ENCODE measurements around the gene TARS2. TPM values are rescaled to one million over a fixed set of nuclear protein-coding genes. Genes with fewer than 3 reads are reported as not detected.

TARS2 gene
- total and polyA plus RNA-seq, 2 of the 13 experiments (the other 11 are each of a cell fraction or from before 2014, with no cell fraction given): 21.3 to 22.8 TPM

- TF ChIP-seq, protein P1, sequence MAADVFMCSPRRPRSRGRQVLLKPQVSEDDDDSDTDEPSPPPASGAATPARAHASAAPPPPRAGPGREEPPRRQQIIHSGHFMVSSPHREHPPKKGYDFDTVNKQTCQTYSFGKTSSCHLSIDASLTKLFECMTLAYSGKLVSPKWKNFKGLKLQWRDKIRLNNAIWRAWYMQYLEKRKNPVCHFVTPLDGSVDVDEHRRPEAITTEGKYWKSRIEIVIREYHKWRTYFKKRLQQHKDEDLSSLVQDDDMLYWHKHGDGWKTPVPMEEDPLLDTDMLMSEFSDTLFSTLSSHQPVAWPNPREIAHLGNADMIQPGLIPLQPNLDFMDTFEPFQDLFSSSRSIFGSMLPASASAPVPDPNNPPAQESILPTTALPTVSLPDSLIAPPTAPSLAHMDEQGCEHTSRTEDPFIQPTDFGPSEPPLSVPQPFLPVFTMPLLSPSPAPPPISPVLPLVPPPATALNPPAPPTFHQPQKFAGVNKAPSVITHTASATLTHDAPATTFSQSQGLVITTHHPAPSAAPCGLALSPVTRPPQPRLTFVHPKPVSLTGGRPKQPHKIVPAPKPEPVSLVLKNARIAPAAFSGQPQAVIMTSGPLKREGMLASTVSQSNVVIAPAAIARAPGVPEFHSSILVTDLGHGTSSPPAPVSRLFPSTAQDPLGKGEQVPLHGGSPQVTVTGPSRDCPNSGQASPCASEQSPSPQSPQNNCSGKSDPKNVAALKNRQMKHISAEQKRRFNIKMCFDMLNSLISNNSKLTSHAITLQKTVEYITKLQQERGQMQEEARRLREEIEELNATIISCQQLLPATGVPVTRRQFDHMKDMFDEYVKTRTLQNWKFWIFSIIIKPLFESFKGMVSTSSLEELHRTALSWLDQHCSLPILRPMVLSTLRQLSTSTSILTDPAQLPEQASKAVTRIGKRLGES (CRISPR knock-in tag; IDR thresholded peaks at IDR 0.05; ENCODE audit: borderline replicate concordance): no peak
- TF ChIP-seq SALL2 (CRISPR knock-in tag; IDR thresholded peaks at IDR 0.05): peak; percentile 72
- TF ChIP-seq ZNF33A (CRISPR knock-in tag; IDR thresholded peaks at IDR 0.05; ENCODE audit: borderline replicate concordance): no peak
- TF ChIP-seq ZNF547 (CRISPR knock-in tag; IDR thresholded peaks at IDR 0.05): peak; percentile 55
- TF ChIP-seq, protein P2, sequence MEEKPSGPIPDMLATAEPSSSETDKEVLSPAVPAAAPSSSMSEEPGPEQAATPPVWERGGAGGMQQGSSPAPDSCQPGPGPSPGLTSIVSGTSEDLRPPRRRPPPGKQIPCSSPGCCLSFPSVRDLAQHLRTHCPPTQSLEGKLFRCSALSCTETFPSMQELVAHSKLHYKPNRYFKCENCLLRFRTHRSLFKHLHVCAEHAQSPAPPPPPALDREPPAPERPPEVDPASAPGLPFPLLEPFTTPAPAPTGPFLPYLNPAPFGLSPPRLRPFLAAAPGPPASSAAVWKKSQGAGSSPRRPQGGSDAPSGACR (CRISPR knock-in tag; IDR thresholded peaks at IDR 0.05): peak; percentile 43
- peak; percentile 91 for TF ChIP-seq HOXA3 (CRISPR knock-in tag; IDR thresholded peaks at IDR 0.05)
- peak; percentile 72; the same call in 1 of the 2 replicates for TF ChIP-seq MXD4 (CRISPR knock-in tag; IDR thresholded peaks at IDR 0.05)
- no peak for TF ChIP-seq IKZF1 (IDR thresholded peaks at IDR 0.05)
- TF ChIP-seq BRD4 (CRISPR knock-in tag; IDR thresholded peaks at IDR 0.05): peak; percentile 96
- TF ChIP-seq, protein P3, sequence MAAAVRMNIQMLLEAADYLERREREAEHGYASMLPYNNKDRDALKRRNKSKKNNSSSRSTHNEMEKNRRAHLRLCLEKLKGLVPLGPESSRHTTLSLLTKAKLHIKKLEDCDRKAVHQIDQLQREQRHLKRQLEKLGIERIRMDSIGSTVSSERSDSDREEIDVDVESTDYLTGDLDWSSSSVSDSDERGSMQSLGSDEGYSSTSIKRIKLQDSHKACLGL (CRISPR knock-in tag; IDR thresholded peaks at IDR 0.05): peak; percentile 56
- peak; percentile 79 for TF ChIP-seq SPEN (CRISPR knock-in tag; IDR thresholded peaks at IDR 0.05; ENCODE audit: low read depth)
- TF ChIP-seq STAT5B (CRISPR knock-in tag; IDR thresholded peaks at IDR 0.05): peak; percentile 89; the same call in 1 of the 2 replicates
- TF ChIP-seq MIER3 (CRISPR knock-in tag; IDR thresholded peaks at IDR 0.05; ENCODE audit: borderline replicate concordance): 0 out of 2 replicates have a peak, but pooled peaks have one; percentile 53
- TF ChIP-seq MXI1 (IDR thresholded peaks at IDR 0.05; ENCODE audit: borderline replicate concordance, low read depth, low read length): peak; percentile 82; the same call in 1 of the 3 replicates
- peak in 1 of 2 experiments; percentile 29; a peak in 1 of 4 replicates for TF ChIP-seq EP300 (IDR thresholded peaks at IDR 0.05; ENCODE audit: low read depth in 2 of 2, low read length in 2 of 2)
- 0 out of 2 replicates have a peak, but pooled peaks have one; percentile 41 for TF ChIP-seq EP300 (CRISPR knock-in tag; IDR thresholded peaks at IDR 0.05; ENCODE audit: borderline replicate concordance)
- no peak for TF ChIP-seq CBX2 (IDR thresholded peaks at IDR 0.05; ENCODE audit: low read depth, low read length)
- TF ChIP-seq CBX2 (CRISPR knock-in tag; IDR thresholded peaks at IDR 0.05; ENCODE audit: low read depth): no peak
- TF ChIP-seq SIX4 (CRISPR knock-in tag; IDR thresholded peaks at IDR 0.05): peak; percentile 53; the same call in 1 of the 2 replicates
- TF ChIP-seq RARG (CRISPR knock-in tag; IDR thresholded peaks at IDR 0.05; ENCODE audit: low read depth): no peak
- peak; percentile 88; the same call in 1 of the 2 replicates for TF ChIP-seq SMAD3 (CRISPR knock-in tag; IDR thresholded peaks at IDR 0.05)
- TF ChIP-seq BCL6 (CRISPR knock-in tag; IDR thresholded peaks at IDR 0.05): peak; percentile 65; the same call in 1 of the 2 replicates
- TF ChIP-seq JUN (CRISPR knock-in tag; IDR thresholded peaks at IDR 0.05): peak; percentile 28; the same call in 1 of the 2 replicates
- no peak; the same call in 1 of the 2 replicates for TF ChIP-seq ZKSCAN1 (IDR thresholded peaks at IDR 0.05; ENCODE audit: low read length)
- TF ChIP-seq ZFP37 (CRISPR knock-in tag; IDR thresholded peaks at IDR 0.05; ENCODE audit: borderline replicate concordance): peak; percentile 70
- TF ChIP-seq ZNF12 (CRISPR knock-in tag; IDR thresholded peaks at IDR 0.05): no peak
- 0 out of 2 replicates have a peak, but pooled peaks have one; percentile 44 for TF ChIP-seq E2F2 (CRISPR knock-in tag; IDR thresholded peaks at IDR 0.05; ENCODE audit: borderline replicate concordance)
Observed at GRCh38 chr1:150486966-150487762, at the start of gene TARS2 (continued).
